ENCODE results near the gene COA3. TPM values are rescaled to one million over a fixed set of nuclear protein-coding genes. Genes with fewer than 3 reads are reported as not detected.

The COA3 gene
- 92.1 to 146 TPM (median 129 TPM) in 5 replicates for total RNA-seq (2022; extraction: Qiagen RNA extraction; ENCODE audit: low read depth)

GRCh38 chr17:42798383-42799380, at the start of gene COA3, which contains the start of gene CNTD1:
COA3 (minus strand) TSS chr17:42798704; CDS start chr17:42798681, 23 bp downstream.
CNTD1 (plus strand) TSS chr17:42798861; CDS start chr17:42799068, 207 bp downstream.

GRCh38 chr17:42844271-42844670, 45.8 kb upstream of the COA3 start, which contains the start of gene AOC2:
AOC2 (plus strand) TSS chr17:42844580; CDS start chr17:42844627, 47 bp downstream.

GRCh38 chr17:42832934-42833766, 34.6 kb upstream of the COA3 start, which contains the start of gene PSME3:
PSME3 (plus strand) TSS chr17:42833397; CDS start chr17:42833632, 235 bp downstream.

GRCh38 chr17:42779936-42780850, 18.3 kb downstream of the COA3 start, which contains the start of gene WNK4:
WNK4 (plus strand) TSS chr17:42780610; CDS start chr17:42780699, 89 bp downstream.

GRCh38 chr17:42773290-42774035, 25.0 kb downstream of the COA3 start, which contains the start of gene VPS25:
VPS25 (plus strand) TSS chr17:42773449; CDS start chr17:42773476, 27 bp downstream.

GRCh38 chr17:42760652-42761581, 37.6 kb downstream of the COA3 start, which contains the start of gene RAMP2:
RAMP2 (plus strand) TSS chr17:42761227; CDS start chr17:42761262, 35 bp downstream.

Other genes with a start within 250 kb of the COA3 start
- 1.1 to 1.8 TPM (median 1.7 TPM) in 5 replicates for gene HSD17B1, start 245.8 kb downstream of the COA3 start, total RNA-seq (2022; extraction: Qiagen RNA extraction; ENCODE audit: low read depth)
- 86.3 to 131 TPM (median 126 TPM) in 5 replicates for gene COASY, start 236.6 kb downstream of the COA3 start, total RNA-seq (2022; extraction: Qiagen RNA extraction; ENCODE audit: low read depth)
- gene MLX, start 231.6 kb downstream of the COA3 start, total RNA-seq (2022; extraction: Qiagen RNA extraction; ENCODE audit: low read depth): 54.7 to 66.6 TPM (median 63.8 TPM) in 5 replicates
- gene PSMC3IP, start 221.0 kb downstream of the COA3 start, total RNA-seq (2022; extraction: Qiagen RNA extraction; ENCODE audit: low read depth): 37.8 to 39.8 TPM (median 38.5 TPM) in 5 replicates
- 22.6 to 32.0 TPM (median 29.9 TPM) in 5 replicates for gene RETREG3, start 189.3 kb downstream of the COA3 start, total RNA-seq (2022; extraction: Qiagen RNA extraction; ENCODE audit: low read depth)
- gene TUBG1, start 189.0 kb downstream of the COA3 start, total RNA-seq (2022; extraction: Qiagen RNA extraction; ENCODE audit: low read depth): 126 to 157 TPM (median 153 TPM) in 5 replicates
- 19.6 to 25.9 TPM (median 22.6 TPM) in 5 replicates for gene TUBG2, start 139.4 kb downstream of the COA3 start, total RNA-seq (2022; extraction: Qiagen RNA extraction; ENCODE audit: low read depth)
- gene PLEKHH3, start 121.7 kb downstream of the COA3 start, total RNA-seq (2022; extraction: Qiagen RNA extraction; ENCODE audit: low read depth): 7.7 to 20.0 TPM (median 18.9 TPM) in 5 replicates
- 0.18 to 0.66 TPM (median 0.53 TPM) in 5 replicates for gene CCR10, start 116.9 kb downstream of the COA3 start, total RNA-seq (2022; extraction: Qiagen RNA extraction; ENCODE audit: low read depth)
- gene CNTNAP1, start 116.2 kb downstream of the COA3 start, total RNA-seq (2022; extraction: Qiagen RNA extraction; ENCODE audit: low read depth): 3.5 to 6.5 TPM (median 6.0 TPM) in 5 replicates
- 10.2 to 14.6 TPM (median 13.3 TPM) in 5 replicates for gene EZH1, start 53.7 kb downstream of the COA3 start, total RNA-seq (2022; extraction: Qiagen RNA extraction; ENCODE audit: low read depth)
- gene RAMP2, start 37.5 kb downstream of the COA3 start, total RNA-seq (2022; extraction: Qiagen RNA extraction; ENCODE audit: low read depth): 0.74 to 1.3 TPM (median 0.88 TPM) in 4 of 5 replicates, not detected in the other
- gene VPS25, start 25.3 kb downstream of the COA3 start, total RNA-seq (2022; extraction: Qiagen RNA extraction; ENCODE audit: low read depth): 118 to 129 TPM (median 121 TPM) in 5 replicates
- 0.47 to 2.3 TPM (median 1.7 TPM) in 5 replicates for gene WNK4, start 18.1 kb downstream of the COA3 start, total RNA-seq (2022; extraction: Qiagen RNA extraction; ENCODE audit: low read depth)
- gene CNTD1, start 157 bp upstream of the COA3 start, total RNA-seq (2022; extraction: Qiagen RNA extraction; ENCODE audit: low read depth): 0.18 TPM in 1 of 5 replicates, not detected in the others
- gene BECN1, start 25.6 kb upstream of the COA3 start, total RNA-seq (2022; extraction: Qiagen RNA extraction; ENCODE audit: low read depth): 73.4 to 105 TPM (median 80.8 TPM) in 5 replicates
- 235 to 258 TPM (median 245 TPM) in 5 replicates for gene PSME3, start 34.7 kb upstream of the COA3 start, total RNA-seq (2022; extraction: Qiagen RNA extraction; ENCODE audit: low read depth)
- gene AOC2, start 45.9 kb upstream of the COA3 start, total RNA-seq (2022; extraction: Qiagen RNA extraction; ENCODE audit: low read depth): 1.1 to 2.5 TPM (median 1.9 TPM) in 5 replicates
- 1.1 to 2.5 TPM (median 1.2 TPM) in 5 replicates for gene AOC3, start 52.5 kb upstream of the COA3 start, total RNA-seq (2022; extraction: Qiagen RNA extraction; ENCODE audit: low read depth)
- gene G6PC1, start 102.1 kb upstream of the COA3 start, total RNA-seq (2022; extraction: Qiagen RNA extraction; ENCODE audit: low read depth): not detected in 5 replicates
- gene AARSD1, start 165.8 kb upstream of the COA3 start, total RNA-seq (2022; extraction: Qiagen RNA extraction; ENCODE audit: low read depth): 55.2 to 67.7 TPM (median 59.1 TPM) in 5 replicates
- gene PTGES3L, start 181.4 kb upstream of the COA3 start, total RNA-seq (2022; extraction: Qiagen RNA extraction; ENCODE audit: low read depth): 0.69 to 1.2 TPM (median 0.74 TPM) in 5 replicates
- 18.0 to 23.7 TPM (median 21.3 TPM) in 5 replicates for gene RUNDC1, start 181.9 kb upstream of the COA3 start, total RNA-seq (2022; extraction: Qiagen RNA extraction; ENCODE audit: low read depth)
- gene RPL27, start 199.7 kb upstream of the COA3 start, total RNA-seq (2022; extraction: Qiagen RNA extraction; ENCODE audit: low read depth): 2,630 to 3,512 TPM (median 2,993 TPM) in 5 replicates
- gene IFI35, start 208.1 kb upstream of the COA3 start, total RNA-seq (2022; extraction: Qiagen RNA extraction; ENCODE audit: low read depth): 16.0 to 22.6 TPM (median 19.8 TPM) in 5 replicates
- 202 to 253 TPM (median 231 TPM) in 5 replicates for gene VAT1, start 223.7 kb upstream of the COA3 start, total RNA-seq (2022; extraction: Qiagen RNA extraction; ENCODE audit: low read depth)
- 0.13 to 0.25 TPM (median 0.16 TPM) in 4 of 5 replicates, not detected in the other for gene RND2, start 226.5 kb upstream of the COA3 start, total RNA-seq (2022; extraction: Qiagen RNA extraction; ENCODE audit: low read depth)

Data from A549 treated with ZK216348 at 1 μM for 4 hours (cell line).